Stimulated activated naive CD8-positive, alpha-beta T cell treated with anti-CD3 and anti-CD28 coated beads, Interleukin-15, amount 100 ng/mL, for 72 hours (primary cell): ENCODE data around the gene DAB1.
"Not testable (repeated sequence)": the region's sequence is repeated elsewhere in the genome, so short reads cannot be mapped to it uniquely, and the experiment has no call there.

Experiments used
- ATAC-seq: fragments of 150-1000 bp; cut with Tn5 transposase; 2 replicates; pipeline ENCODE4 v1.10.0; 2021; ENCODE audit warnings: mild to moderate bottlenecking, moderate library complexity
- DNase-seq, 2 donors: peaks; one replicate each; pipeline ENCODE4 v3.0.0; 2021 to 2022
- H3K27ac Mint-ChIP-seq, 2 donors: one replicate each; pipeline ENCODE4 v1.8.0; 2022; ENCODE audit warnings: mild to moderate bottlenecking in 2 of 2, mixed read lengths in 2 of 2, moderate library complexity in 2 of 2
- H3K27me3 Mint-ChIP-seq: one replicate; pipeline ENCODE4 v1.8.0; 2022; ENCODE audit warnings: mixed read lengths
- H3K4me1 Mint-ChIP-seq: one replicate; pipeline ENCODE4 v1.8.0; 2022; ENCODE audit warnings: mild to moderate bottlenecking, mixed read lengths
- H3K4me3 Mint-ChIP-seq, 2 donors: one replicate each; pipeline ENCODE4 v1.8.0; 2022; ENCODE audit warnings: mild to moderate bottlenecking in 2 of 2, mixed read lengths in 2 of 2, moderate library complexity in 1 of 2
- H3K9me3 Mint-ChIP-seq, 2 donors: one replicate each; pipeline ENCODE4 v1.8.0; 2022; ENCODE audit warnings: mixed read lengths in 2 of 2

The DAB1 gene

DNA sequence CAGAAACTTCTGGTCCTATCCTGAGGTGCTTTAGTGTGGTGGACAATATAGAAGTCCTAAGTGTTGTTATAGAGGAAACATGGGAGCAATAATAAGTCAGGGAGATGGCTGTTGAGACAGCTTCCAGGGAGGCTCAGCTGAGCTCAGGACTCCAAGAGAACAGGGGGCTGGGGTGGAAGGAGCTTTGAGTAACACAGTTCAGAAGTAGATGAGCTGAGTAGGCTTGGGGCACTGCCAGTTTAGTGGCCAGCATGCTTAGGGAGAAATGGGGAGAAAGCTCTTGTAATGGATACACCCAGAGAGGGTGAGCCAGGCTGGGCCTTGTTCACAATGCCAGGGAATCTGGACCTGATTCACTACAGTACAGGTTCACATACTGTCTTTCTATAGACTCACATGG lies 201.6 kb downstream of the DAB1 start:
- no peaks in the 10 kb centered on the region for H3K4me1 Mint-ChIP-seq
- DNase-seq = no peak

DNA sequence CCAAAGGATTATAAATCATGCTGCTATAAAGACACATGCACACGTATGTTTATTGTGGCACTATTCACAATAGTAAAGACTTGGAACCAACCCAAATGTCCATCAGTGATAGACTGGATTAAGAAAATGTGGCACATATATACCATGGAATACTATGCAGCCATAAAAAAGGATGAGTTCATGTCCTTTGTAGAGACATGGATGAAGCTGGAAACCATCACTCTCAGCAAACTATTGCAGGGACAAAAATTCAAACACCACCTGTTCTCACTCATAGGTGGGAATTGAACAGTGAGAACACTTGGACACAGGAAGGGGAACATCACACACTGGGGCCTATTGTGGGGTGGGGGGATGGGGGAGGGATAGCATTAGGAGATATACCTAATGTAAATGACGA lies 203.0 kb downstream of the DAB1 start:
- not testable (repeated sequence) for H3K9me3 Mint-ChIP-seq, H3K27me3 Mint-ChIP-seq, ATAC-seq, H3K4me3 Mint-ChIP-seq, H3K4me1 Mint-ChIP-seq, DNase-seq, H3K27ac Mint-ChIP-seq

More for the DNA sequence above, 201.6 kb downstream of the DAB1 start:
- Mint-ChIP-seq H3K4me3 (no peak overlapping the region), H3K27ac (no peak overlapping the region), H3K9me3 (no peaks in the 10 kb centered on the region), H3K27me3 (no peaks in the 10 kb centered on the region)
- ATAC-seq = no peak

DNA sequence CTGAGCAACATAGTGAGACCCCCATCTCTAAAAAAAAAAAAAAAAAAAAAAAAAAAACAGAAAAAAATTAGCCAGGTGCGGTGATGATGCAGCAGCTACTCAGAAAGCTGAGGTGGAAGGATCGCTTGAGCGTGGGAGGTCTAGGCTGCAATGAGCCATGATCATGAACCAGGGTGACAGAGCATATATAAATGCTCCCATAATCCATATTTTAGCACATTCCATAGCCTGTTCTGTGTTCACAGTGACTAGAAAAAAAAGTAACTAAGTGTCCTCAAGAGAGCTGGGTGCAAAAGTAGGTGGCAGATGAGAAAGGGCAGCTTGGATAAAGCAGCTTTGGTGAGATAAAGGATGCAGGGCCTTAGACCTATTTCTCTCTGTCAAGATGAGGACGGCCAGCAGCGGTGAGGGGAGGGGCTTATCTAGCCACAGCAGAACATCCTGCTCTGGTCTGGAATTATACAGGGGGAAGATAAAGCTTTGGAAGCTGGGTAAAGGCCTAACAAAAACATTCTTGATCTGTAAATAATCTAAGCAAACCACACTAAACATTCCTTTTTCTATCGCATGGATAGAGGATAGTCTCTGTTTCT lies 205.3 kb downstream of the DAB1 start:
- DNase-seq (no peak), ATAC-seq (no peak)
- Mint-ChIP-seq H3K4me1 (no peaks in the 10 kb centered on the region), H3K27me3 (no peaks in the 10 kb centered on the region), H3K9me3 (no peaks in the 10 kb centered on the region), H3K27ac (no peak overlapping the region), H3K4me3 (no peak overlapping the region)

DNA sequence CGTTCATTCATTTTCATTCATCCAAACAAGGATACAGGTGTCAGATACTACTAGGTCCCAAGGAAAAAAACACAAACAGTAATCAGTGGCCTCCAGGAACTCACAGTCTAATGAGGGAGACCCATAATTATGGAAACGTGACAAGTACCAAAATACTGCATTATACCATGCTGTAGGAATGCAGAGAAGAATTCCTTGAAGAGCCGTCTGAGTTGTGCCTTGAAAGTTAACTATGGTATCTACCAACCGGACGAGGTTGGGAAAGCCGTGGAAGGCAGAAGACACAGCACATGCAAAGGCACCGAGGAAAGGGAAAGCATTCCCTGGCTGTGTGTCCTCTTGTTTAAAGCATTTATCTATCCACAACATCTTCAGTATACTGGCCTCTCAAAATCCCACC lies 206.0 kb downstream of the DAB1 start:
- no peak for DNase-seq
- Mint-ChIP-seq H3K4me1 (no peaks in the 10 kb centered on the region), H3K27me3 (no peaks in the 10 kb centered on the region), H3K27ac (no peak overlapping the region), H3K9me3 (no peaks in the 10 kb centered on the region), H3K4me3 (no peak overlapping the region)
- ATAC-seq = no peak

DNA sequence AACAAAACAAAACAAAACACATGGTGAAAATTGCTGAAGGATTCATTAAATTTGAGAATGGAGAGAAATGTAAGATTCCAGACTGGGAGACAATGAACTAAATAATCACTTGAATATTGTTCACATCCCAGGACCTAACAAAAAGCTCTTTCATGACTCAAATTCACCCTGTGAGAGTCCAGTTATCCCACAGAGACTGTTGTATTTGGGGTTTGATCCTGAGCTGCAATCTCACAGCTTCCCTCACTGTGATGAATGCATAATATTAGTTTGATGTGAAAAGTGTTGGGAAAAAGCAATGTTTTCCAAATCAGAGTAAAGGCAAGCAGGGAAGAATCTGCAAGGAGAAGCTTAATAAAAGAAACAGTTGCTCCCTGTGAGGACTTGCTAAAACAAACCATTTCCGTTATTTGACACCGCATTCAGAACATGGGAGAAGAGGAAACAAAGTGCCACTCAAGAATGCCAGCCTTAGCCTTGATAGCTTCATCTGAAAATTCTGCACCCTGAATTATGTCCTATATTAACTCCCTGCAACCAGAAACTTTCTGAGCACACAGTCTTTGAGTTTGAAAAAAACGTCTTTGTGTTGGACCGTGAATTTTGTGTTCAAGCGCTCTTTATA lies 208.8 kb downstream of the DAB1 start:
- no peaks in the 10 kb centered on the region for H3K9me3 Mint-ChIP-seq

DNA sequence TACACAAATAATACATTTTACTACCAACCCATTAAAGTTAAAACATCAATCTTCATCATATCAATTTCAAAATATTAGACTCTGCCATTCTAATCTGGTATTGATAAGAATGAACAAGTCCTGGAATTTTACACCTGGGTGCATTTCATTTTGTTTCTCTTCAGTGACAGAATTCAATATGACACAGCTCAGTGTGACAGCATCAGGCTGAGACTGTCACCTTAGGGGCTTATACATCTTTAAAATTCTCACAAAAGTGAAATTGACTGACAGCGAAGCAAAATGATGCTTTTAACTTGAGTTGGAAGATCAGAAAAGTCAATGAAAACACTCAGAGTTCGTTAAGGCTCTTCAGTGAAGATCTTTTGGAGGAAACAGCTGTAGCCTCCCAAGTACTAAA lies 213.0 kb downstream of the DAB1 start:
- Mint-ChIP-seq H3K27ac (no peak overlapping the region), H3K4me3 (no peak overlapping the region), H3K4me1 (no peaks in the 10 kb centered on the region), H3K9me3 (no peaks in the 10 kb centered on the region), H3K27me3 (no peaks in the 10 kb centered on the region)
- ATAC-seq (no peak), DNase-seq (no peak)

More for the DNA sequence above, 208.8 kb downstream of the DAB1 start:
- no peak overlapping the region for H3K27ac Mint-ChIP-seq
- DNase-seq (no peak), ATAC-seq (no peak)
- no peaks in the 10 kb centered on the region for H3K4me1 Mint-ChIP-seq
- no peaks in the 10 kb centered on the region for H3K27me3 Mint-ChIP-seq
- no peak overlapping the region for H3K4me3 Mint-ChIP-seq

DNA sequence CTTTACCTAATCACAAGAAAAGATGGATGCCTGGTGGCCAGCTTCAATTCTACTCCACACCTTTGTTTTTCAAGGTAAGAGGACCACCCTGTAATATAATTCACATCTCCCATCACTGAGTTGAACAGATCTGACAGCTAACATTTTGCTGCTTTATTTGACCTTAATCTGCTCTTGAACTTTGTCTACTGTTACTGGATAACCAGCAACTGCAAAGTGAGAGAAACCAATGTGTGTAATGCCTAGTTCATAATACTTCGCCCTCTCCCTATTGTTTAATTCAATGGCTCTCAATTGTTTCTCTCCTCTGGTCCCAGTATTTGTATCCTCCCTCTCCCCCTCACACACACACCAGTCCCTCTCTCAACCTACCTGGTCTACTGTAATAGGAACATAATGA lies 214.4 kb downstream of the DAB1 start:
- H3K4me1 Mint-ChIP-seq = no peaks in the 10 kb centered on the region
- H3K27ac Mint-ChIP-seq = no peak overlapping the region
- no peaks in the 10 kb centered on the region for H3K9me3 Mint-ChIP-seq
- H3K4me3 Mint-ChIP-seq = no peak overlapping the region
- no peaks in the 10 kb centered on the region for H3K27me3 Mint-ChIP-seq
- DNase-seq (no peak), ATAC-seq (no peak)

DNA sequence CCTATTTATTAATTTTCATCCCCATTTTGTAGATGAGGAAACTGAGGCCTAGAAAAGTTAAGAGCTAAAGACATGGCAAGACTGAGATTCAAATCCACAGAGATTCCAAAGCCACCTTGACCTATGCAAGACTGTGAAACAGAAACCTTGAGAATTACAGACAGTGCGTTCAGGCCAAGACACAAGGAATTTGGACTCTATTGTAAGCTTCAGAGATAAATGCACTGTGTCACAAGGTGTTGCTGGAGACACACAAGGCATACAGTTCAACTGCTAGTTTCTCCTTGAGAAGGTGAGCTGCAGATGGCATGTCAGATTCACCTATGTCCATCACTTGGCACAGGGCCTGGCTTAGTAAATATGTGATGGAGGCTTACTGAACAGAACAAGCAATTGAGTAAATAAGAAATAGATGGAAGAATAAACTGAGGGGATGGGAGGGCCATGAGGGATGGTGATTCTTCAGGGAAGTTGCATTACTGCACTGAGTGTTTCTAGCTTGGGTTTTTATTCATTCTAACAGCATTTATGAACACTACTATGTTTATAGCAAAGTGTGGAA lies 215.0 kb downstream of the DAB1 start:
- Mint-ChIP-seq H3K27me3 (no peaks in the 10 kb centered on the region), H3K9me3 (no peaks in the 10 kb centered on the region), H3K4me3 (no peak overlapping the region), H3K4me1 (no peaks in the 10 kb centered on the region), H3K27ac (no peak overlapping the region)
- DNase-seq (no peak), ATAC-seq (no peak)

DNA sequence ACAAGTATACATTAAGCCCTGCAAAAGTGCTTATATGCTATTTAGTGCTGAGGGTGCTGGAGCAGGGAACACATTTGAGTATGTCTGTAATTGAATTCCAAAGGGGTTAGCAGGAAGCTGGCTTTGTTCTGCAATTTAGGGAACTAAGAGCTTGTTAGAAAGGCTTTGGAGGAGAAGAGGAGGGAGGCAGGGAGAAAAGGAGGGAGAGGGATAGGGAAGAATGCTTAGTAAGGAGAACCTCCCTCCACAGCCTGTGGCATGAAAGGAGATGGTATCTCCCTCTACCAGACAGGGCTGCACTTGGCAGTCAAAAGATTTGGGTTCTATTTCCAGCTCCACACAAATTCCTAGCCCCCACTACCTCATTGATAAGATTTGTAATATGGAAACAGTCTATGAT lies 217.8 kb downstream of the DAB1 start:
- no peaks in the 10 kb centered on the region for H3K9me3 Mint-ChIP-seq
- no peaks in the 10 kb centered on the region for H3K4me1 Mint-ChIP-seq
- DNase-seq = no peak
- H3K4me3 Mint-ChIP-seq = no peak overlapping the region
- H3K27me3 Mint-ChIP-seq = no peaks in the 10 kb centered on the region
- no peak overlapping the region for H3K27ac Mint-ChIP-seq
- ATAC-seq = no peak

DNA sequence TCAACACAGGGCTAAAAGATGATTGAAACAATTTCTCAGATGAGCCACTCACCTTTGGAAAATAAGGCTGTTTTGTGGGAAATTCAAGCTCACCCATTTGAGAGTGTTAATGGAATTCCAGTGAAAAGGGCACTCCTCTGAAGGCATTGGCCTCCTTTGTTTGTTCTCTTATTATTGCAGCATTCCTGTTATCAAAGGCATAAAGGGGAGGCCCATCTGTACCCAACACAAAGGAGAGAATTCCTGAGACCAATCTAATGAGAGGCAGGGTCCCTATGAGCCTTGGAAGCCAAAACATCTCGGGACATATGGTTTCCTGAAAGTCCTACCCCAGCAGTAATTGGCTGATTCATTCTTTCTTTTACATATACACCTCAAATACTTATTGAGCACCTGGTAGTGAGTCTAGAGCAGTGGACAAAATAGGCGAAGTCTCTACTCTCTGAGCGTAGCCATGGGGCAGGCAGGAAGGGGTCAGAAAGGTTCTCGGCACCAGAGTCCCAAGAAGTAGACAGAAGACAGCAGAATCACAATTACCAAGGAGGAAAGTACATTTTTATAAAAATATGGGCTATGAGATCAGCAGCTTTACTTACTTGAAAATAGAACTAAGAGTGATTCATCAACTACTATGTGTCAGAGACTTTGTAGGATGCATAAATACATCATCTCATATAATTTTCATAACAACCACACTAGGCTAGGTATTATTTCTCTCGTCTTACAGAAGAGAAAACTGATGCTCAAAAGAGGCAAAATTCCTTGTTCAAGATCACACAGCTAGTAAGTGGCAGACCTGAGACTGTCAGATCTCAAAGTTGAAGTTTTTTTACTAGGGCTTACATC lies 218.7 kb downstream of the DAB1 start:
- ATAC-seq = no peak
- DNase-seq = no peak
- Mint-ChIP-seq H3K4me3 (no peak overlapping the region), H3K4me1 (no peaks in the 10 kb centered on the region), H3K27me3 (no peaks in the 10 kb centered on the region), H3K9me3 (peaks cover 0 to 4% of the 10 kb centered on the region in 2 donors), H3K27ac (no peak overlapping the region)

DNA sequence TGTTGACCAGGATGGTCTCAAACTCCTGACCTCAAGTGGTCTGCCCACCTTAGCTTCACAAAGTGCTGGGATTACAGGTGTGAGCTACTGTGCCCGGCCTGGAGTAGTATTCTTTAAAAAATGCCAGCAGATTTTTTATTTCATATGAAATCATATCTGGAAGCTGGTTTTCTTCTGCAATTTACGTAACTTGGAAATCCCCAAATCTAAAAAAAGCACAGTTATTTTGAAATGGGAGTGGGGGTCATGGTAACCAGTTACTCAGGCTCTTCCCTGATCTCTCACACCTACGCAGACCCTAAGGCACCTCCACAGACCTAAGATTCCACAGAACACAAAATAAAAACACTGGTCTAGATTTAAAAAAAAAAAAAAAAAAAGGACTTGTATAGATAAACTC lies 219.8 kb downstream of the DAB1 start:
- no peaks in the 10 kb centered on the region for H3K4me1 Mint-ChIP-seq
- no peaks in the 10 kb centered on the region for H3K27me3 Mint-ChIP-seq
- DNase-seq (no peak), ATAC-seq (no peak)
- no peak overlapping the region for H3K4me3 Mint-ChIP-seq
- H3K27ac Mint-ChIP-seq = no peak overlapping the region
- peaks cover 0 to 5% of the 10 kb centered on the region in 2 donors for H3K9me3 Mint-ChIP-seq

DNA sequence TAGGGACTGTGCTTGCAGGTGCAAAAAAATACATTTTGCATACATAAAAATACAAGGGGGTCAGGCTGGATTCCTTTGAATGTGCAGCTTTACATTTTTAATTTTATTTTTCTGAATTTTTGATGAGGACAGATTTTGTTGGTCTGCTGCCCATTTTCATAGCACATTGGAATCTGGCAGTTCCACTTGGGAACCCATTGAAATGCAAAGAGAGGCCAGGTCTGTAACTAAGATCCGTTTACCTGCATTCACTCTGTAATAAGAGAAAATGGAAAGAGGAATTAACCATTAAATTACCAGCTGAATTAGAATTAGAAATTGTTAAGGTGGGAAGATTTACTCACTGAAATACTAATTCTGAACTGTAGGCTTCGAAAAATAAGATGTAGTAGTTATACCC lies 221.6 kb downstream of the DAB1 start:
- DNase-seq (no peak), ATAC-seq (no peak)
- Mint-ChIP-seq H3K4me1 (no peaks in the 10 kb centered on the region), H3K4me3 (no peak overlapping the region), H3K27me3 (no peaks in the 10 kb centered on the region), H3K9me3 (peaks cover 0 to 5% of the 10 kb centered on the region in 2 donors), H3K27ac (no peak overlapping the region)

DNA sequence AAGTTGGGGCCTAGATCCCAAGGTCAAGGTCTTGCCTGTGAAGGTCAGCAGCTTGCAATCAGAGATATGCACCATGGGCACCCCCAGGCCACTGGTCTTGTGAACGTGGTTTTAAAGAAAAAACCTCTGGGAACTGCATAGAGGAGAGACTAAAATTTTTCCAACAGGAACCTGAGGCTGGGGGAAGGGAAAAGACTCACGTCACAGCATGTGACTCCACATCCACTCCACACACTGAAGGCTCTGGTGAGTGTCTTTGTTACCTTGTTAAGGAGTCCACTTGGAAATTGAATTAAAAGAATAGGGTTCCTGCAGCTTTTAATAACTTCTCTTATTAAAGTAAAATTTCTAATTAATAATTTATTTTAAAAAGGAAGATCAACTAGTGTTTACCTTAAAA lies 224.9 kb downstream of the DAB1 start:
- Mint-ChIP-seq H3K4me1 (no peaks in the 10 kb centered on the region), H3K27ac (no peak overlapping the region), H3K9me3 (peaks cover 0 to 5% of the 10 kb centered on the region in 2 donors), H3K4me3 (no peak overlapping the region), H3K27me3 (peaks cover 3% of the 10 kb centered on the region)
- ATAC-seq (no peak), DNase-seq (no peak)

DNA sequence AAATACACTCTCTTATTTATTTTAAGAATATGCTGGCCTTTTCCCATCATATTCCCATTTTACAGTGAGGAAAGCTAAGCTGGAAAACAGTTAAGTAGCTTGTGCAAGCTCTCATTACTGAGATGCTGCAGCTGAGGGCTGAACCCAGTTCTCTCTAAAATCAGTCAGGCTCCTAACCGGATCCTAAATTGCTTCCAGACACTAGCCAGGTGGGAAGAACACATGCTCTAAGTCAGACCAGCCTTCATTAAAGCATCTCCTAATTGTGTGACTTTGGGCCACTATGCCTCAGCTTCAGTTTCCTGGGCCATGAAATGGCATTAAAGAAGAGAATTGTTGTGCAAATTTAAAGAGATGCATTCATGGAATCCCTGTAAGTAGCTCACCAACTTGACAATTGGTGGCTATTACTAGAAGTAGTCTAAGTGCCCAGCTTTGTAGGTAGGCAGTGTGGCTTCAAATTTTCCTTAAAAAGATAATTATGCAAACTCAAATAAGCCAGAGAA lies 228.4 kb downstream of the DAB1 start:
- no peak overlapping the region for H3K4me3 Mint-ChIP-seq
- H3K27ac Mint-ChIP-seq = no peak overlapping the region
- no peak for ATAC-seq
- H3K27me3 Mint-ChIP-seq = peaks cover 7% of the 10 kb centered on the region
- peaks cover 0 to 4% of the 10 kb centered on the region in 2 donors for H3K9me3 Mint-ChIP-seq
- no peak for DNase-seq
- H3K4me1 Mint-ChIP-seq = no peaks in the 10 kb centered on the region

DNA sequence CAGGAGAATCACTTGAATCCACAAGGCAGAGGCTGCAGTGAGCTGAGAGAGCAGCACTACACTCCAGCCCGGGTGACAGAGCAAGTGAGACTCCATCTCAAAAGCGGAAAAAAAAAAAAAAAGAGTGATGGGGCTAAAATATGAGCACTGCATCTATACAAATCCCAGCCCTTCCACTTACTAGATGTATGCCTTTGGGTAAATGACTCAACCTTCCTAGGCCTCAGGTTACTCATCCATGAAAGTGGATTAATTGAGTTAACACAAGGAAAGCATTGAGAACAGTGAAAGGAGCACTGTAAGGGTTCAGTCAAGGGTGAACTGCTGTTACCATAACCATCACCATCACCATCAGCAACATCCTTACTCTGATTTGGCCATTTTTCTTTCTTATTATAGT lies 231.6 kb downstream of the DAB1 start:
- Mint-ChIP-seq H3K9me3 (no peaks in the 10 kb centered on the region), H3K4me3 (no peak overlapping the region), H3K27ac (no peak overlapping the region), H3K27me3 (peaks cover 20% of the 10 kb centered on the region), H3K4me1 (no peaks in the 10 kb centered on the region)
- DNase-seq (no peak), ATAC-seq (no peak)

DNA sequence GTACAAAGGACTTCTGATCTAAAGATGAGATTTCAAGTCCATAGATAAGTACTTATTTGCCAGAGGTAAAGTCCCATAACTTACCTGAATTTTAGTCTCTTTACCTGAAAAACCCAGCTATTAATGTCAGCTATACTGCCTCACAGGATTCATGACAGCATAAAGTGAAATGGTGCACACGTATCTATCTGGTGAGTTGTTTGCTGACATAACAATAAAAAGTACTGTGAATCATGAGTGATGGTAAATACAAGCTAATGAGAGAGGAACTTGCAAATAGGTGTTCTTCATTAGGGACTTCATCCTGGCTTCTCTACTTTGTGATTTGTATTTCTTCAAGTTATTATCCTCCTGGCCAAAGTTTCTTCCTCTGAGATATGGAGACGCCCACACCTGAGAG lies 233.0 kb downstream of the DAB1 start:
- H3K4me3 Mint-ChIP-seq = no peak overlapping the region
- DNase-seq = no peak
- no peaks in the 10 kb centered on the region for H3K9me3 Mint-ChIP-seq
- H3K4me1 Mint-ChIP-seq = no peaks in the 10 kb centered on the region
- ATAC-seq = no peak
- H3K27ac Mint-ChIP-seq = no peak overlapping the region
- H3K27me3 Mint-ChIP-seq = peaks cover 20% of the 10 kb centered on the region
